Caco-2 (cell line): ENCODE results near the gene TUBG1. TPM values are rescaled to one million over a fixed set of nuclear protein-coding genes. Genes with fewer than 3 reads are reported as not detected.

Experiments
- Bru-seq: library from RNA; stranded (reverse); fragments of 400-500 nt; gene quantifications from one replicate; lab custom pipeline; 2021; lab: Mats Ljungman, UMichigan
- BruChase-seq, 2 experiments: library from RNA; stranded (reverse); fragments of 400-500 nt; gene quantifications; one replicate each; lab custom pipeline; 2021; lab: Mats Ljungman, UMichigan
- BruUV-seq: library from RNA; stranded (reverse); fragments of 400-500 nt; replicated peaks from 2 replicates; lab custom pipeline; 2021; lab: Mats Ljungman, UMichigan
- CTCF ChIA-PET: fragments of 300-600 bp; sonication (Branson Sonifier 250); formaldehyde crosslinking; loops from one replicate; lab custom pipeline; 2022; ENCODE audit warnings: antibody characterized with exemption; lab: Charles Lee
- POLR2A ChIA-PET: fragments of 300-600 bp; sonication (Branson Sonifier 250); formaldehyde crosslinking; loops from one replicate; lab custom pipeline; 2022; ENCODE audit warnings: antibody characterized with exemption; lab: Charles Lee
- DNase-seq, 2 experiments: peaks; one replicate each; pipeline versions ENCODE4 v3.0.0 to v3.0.0-alpha.2; 2020 to 2022
- H3K27me3 ChIP-seq: replicated peaks from 2 replicates; pipeline ENCODE4 v1.6.0; 2011; ENCODE audit warnings: low read length; ENCODE audit not compliant: control insufficient read depth, insufficient read depth
- H3K36me3 ChIP-seq: 2 replicates; pipeline ENCODE4 v1.5.1; 2011; ENCODE audit warnings: low read length; ENCODE audit not compliant: control insufficient read depth, insufficient read depth
- H3K4me1 ChIP-seq: fragments of 250-450 bp; sonication (Bioruptor Pico); 2 replicates; pipeline ENCODE4 v1.5.1; 2020; ENCODE audit warnings: mild to moderate bottlenecking
- H3K4me3 ChIP-seq: 2 replicates; pipeline ENCODE4 v1.5.1; 2011; ENCODE audit warnings: low read depth, mild to moderate bottlenecking, control low read depth, low read length
- H3K9me3 ChIP-seq: fragments of 250-450 bp; sonication (Bioruptor Pico); 2 replicates; pipeline ENCODE4 v1.5.1; 2020; ENCODE audit warnings: mild to moderate bottlenecking, moderate library complexity
- H3K27ac Mint-ChIP-seq: one replicate; pipeline ENCODE4 v1.8.0; 2022; ENCODE audit warnings: mixed read lengths; ENCODE audit not compliant: unreplicated experiment
- H3K27me3 Mint-ChIP-seq: one replicate; pipeline ENCODE4 v1.8.0; 2022; ENCODE audit warnings: mixed read lengths; ENCODE audit not compliant: insufficient read depth, unreplicated experiment
- H3K36me3 Mint-ChIP-seq: one replicate; pipeline ENCODE4 v1.8.0; 2022; ENCODE audit warnings: mild to moderate bottlenecking, mixed read lengths; ENCODE audit not compliant: insufficient read depth, unreplicated experiment
- H3K4me1 Mint-ChIP-seq: one replicate; pipeline ENCODE4 v1.8.0; 2022; ENCODE audit warnings: low read depth, mixed read lengths; ENCODE audit not compliant: unreplicated experiment
- H3K4me3 Mint-ChIP-seq: one replicate; pipeline ENCODE4 v1.8.0; 2022; ENCODE audit warnings: mild to moderate bottlenecking, moderate library complexity, mixed read lengths; ENCODE audit not compliant: unreplicated experiment
- H3K9me3 Mint-ChIP-seq: one replicate; pipeline ENCODE4 v1.8.0; 2022; ENCODE audit warnings: mixed read lengths; ENCODE audit not compliant: unreplicated experiment
- intact Hi-C: fragments of 100-400 bp; cut with micrococcal nuclease; formaldehyde crosslinking; loops from one replicate; pipeline ENCODE4 v1.10.0; 2022; ENCODE audit not compliant: unreplicated experiment
- long read RNA-seq: library from polyadenylated mRNA; stranded (forward); transcript quantifications from one replicate; pipeline ENCODE4 v2.0.0, GENCODE V29; 2022
- total RNA-seq: library from RNA; stranded (reverse); gene quantifications from 2 replicates; pipeline ENCODE4 v1.2.3, GENCODE V29; 2022
- TF ChIP-seq, protein P1 (sequence below), 2 experiments: fragments of 200-600 bp in 1 of 2; IDR thresholded peaks; 1 replicate in 1 of 2; 2 replicates in 1 of 2; pipeline versions ENCODE4 v1.5.1 to v1.8.0; 2011 to 2022; ENCODE audit warnings: antibody characterized with exemption in 1 of 2, control low read depth in 1 of 2, inconsistent platforms in 1 of 2, low read depth in 1 of 2, low read length in 1 of 2, mild to moderate bottlenecking in 1 of 2, moderate library complexity in 1 of 2; ENCODE audit not compliant: insufficient read depth in 1 of 2, severe bottlenecking in 1 of 2, unreplicated experiment in 1 of 2

TUBG1 gene
- 108 and 112 TPM in 2 replicates for total RNA-seq
- percentile 75 among the genes with signal in this experiment for Bru-seq, nascent RNA
- percentile 78 among the genes with signal in this experiment for BruChase-seq, experiment 1, labeled RNA remaining after a 2-hour chase
- BruChase-seq, experiment 2, labeled RNA remaining after a 6-hour chase, result percentile 94 among the genes with signal in this experiment
- long read RNA-seq, transcript TUBG1-201 (11 exons, 1,611 nt), result major isoform, 350 of 409 reads
- long read RNA-seq, partial matches to known transcripts, result 34 of 409 reads
- long read RNA-seq, other reads (novel, unspliced or antisense), result 25 of 409 reads

DNA sequence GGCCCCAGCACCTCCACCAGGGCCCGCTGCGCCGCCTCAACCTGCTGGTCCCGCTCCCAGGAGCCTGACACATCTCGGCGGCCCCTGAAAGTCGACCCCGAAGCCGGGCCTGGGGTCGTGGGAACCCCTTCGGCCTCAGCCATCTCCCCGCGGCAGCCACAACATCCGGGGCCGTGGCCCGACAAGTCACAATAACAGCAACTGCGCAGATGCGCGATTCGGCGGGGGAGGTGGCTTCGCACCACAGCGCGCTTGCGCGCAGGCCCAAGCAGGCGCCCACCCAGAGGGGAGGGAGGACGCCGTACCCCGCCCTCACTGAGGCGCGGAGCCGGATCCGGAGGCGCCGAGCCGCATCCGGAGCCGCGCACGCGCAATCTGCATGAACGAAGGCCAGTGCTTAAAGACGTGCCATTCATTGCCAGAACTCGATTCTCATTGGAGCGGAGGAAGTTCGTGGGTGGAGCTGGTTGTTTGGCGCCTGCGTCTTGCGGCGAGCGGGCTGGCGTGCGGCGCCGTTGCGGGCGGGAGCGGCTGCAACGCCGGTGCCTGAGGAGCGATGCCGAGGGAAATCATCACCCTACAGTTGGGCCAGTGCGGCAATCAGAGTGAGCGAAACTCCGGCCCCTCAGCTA lies at the start of gene TUBG1, which contains the start of gene RETREG3:
TSS of gene TUBG1 (plus strand) at position 502 of the 632 bp plus-strand sequence. CDS start at position 557, 55 bp downstream.
TSS of gene RETREG3 (minus strand) at position 193 of the 632 bp plus-strand sequence. CDS start at position 143, 50 bp downstream.
- H3K27me3 ChIP-seq, result no peaks in the 10 kb centered on the region
- H3K27ac Mint-ChIP-seq, result peak within 1 kb of the TSS; percentile 77
- H3K4me1 Mint-ChIP-seq, result peaks cover 13% of the 10 kb centered on the region
- ChIA-PET POLR2A (interaction anchor here (0.6 to 3.2 kb wide), 20 partner anchors 9 to 760 kb away, joined by 3 to 26 read pairs (median 4); partner anchors contain the start of genes CAVIN1, EZH1, PLEKHH3 and PSMC3IP), CTCF (interaction anchor here (0.6 to 3.3 kb wide), 13 partner anchors 9 to 389 kb away, joined by 3 to 37 read pairs (median 4); partner anchors contain the start of genes BECN1, PLEKHH3, PSMC3IP and RPL27)
- peak within 1 kb of the TSS; percentile 72 for H3K4me3 ChIP-seq
- no peaks in the 10 kb centered on the region for H3K36me3 ChIP-seq
- H3K4me1 ChIP-seq, result peaks cover 6% of the 10 kb centered on the region; the same call in 1 of the 2 replicates
- H3K27me3 Mint-ChIP-seq, result no peaks in the 10 kb centered on the region
- TF ChIP-seq, protein P1, sequence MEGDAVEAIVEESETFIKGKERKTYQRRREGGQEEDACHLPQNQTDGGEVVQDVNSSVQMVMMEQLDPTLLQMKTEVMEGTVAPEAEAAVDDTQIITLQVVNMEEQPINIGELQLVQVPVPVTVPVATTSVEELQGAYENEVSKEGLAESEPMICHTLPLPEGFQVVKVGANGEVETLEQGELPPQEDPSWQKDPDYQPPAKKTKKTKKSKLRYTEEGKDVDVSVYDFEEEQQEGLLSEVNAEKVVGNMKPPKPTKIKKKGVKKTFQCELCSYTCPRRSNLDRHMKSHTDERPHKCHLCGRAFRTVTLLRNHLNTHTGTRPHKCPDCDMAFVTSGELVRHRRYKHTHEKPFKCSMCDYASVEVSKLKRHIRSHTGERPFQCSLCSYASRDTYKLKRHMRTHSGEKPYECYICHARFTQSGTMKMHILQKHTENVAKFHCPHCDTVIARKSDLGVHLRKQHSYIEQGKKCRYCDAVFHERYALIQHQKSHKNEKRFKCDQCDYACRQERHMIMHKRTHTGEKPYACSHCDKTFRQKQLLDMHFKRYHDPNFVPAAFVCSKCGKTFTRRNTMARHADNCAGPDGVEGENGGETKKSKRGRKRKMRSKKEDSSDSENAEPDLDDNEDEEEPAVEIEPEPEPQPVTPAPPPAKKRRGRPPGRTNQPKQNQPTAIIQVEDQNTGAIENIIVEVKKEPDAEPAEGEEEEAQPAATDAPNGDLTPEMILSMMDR (IDR thresholded peaks at IDR 0.05; ENCODE audit: insufficient read depth in 1 of 2, low read depth in 1 of 2, low read length in 1 of 2, severe bottlenecking in 1 of 2, unreplicated experiment in 1 of 2), result peak; percentile 21 to 51
- peaks cover 27% of the 10 kb centered on the region for H3K36me3 Mint-ChIP-seq
- intact Hi-C loops, result loop anchor here (1.0 to 2.0 kb wide), 2 partner anchors 30 to 68 kb away; no protein-coding TSS in a partner anchor
- BruUV-seq, result no TSS peak
- H3K9me3 ChIP-seq, result no peaks in the 10 kb centered on the region
- no peaks in the 10 kb centered on the region for H3K9me3 Mint-ChIP-seq
- H3K4me3 Mint-ChIP-seq, result peak within 1 kb of the TSS; percentile 90
- peak; percentile 99 for DNase-seq

DNA sequence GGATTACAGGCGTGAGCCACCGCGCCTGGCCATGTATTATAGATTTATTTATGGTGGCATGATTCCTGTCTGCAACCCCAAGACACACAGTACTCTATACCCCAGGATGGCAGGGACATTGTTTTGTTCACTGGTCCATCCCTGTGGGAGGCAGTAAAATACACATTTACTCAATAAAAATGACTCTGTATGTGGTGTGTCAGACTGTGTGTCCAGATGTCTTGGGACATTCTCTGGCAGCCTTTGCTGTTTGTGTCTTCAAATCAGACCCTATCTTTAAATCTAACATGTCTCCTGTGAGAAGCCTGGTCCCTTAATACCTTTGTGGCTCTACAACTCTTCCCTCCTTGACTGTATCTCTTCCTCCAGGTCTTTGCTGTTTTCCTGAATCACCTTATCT lies 49.2 kb upstream of the TUBG1 start:
- CTCF ChIA-PET, result no interaction called here
- no peak for DNase-seq
- BruUV-seq, result no TSS peak
- POLR2A ChIA-PET, result no interaction called here
- Histone ChIP-seq H3K9me3 (no peaks in the 10 kb centered on the region), H3K4me1 (peaks cover 9% of the 10 kb centered on the region), H3K4me3 (no peak overlapping the region), H3K27me3 (no peaks in the 10 kb centered on the region), H3K36me3 (peaks cover 4% of the 10 kb centered on the region; the same call in 1 of the 2 replicates)
- TF ChIP-seq, protein P1 (IDR thresholded peaks at IDR 0.05; ENCODE audit: insufficient read depth in 1 of 2, low read depth in 1 of 2, low read length in 1 of 2, severe bottlenecking in 1 of 2, unreplicated experiment in 1 of 2), result no peak
- Mint-ChIP-seq H3K4me3 (no peak overlapping the region), H3K9me3 (no peaks in the 10 kb centered on the region), H3K4me1 (peaks cover 13% of the 10 kb centered on the region), H3K36me3 (peaks cover 45% of the 10 kb centered on the region), H3K27me3 (no peaks in the 10 kb centered on the region), H3K27ac (no peak overlapping the region)
- intact Hi-C loops, result no loop called here

DNA sequence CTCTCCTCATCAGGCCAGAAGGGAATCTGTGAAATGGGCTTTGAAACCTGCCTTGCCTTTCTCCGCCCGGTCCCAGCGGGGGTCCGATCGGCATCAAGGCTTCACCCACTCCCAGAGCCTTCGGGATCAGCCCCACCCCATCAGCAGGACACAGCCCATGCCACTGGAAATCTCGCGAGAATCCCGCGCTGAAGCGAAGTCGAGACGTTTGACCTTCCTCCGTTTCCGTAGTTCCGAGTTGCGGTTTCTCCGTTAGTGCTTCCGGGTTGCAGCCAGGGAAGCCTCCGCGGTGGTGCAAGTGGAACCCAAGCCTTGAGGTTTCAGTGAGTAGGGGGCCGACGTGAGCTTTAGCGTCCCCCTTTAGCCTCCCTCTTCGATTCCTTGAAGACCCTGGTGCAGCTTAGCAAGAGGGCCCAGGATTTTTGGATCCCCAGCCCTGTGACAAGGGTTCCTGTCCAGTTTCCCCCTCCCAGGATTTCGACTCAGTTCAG lies 47.5 kb upstream of the TUBG1 start, which contains the start of gene COASY:
TSS of gene COASY (plus strand) at position 252 of the 491 bp plus-strand sequence. CDS start 475 bp downstream, outside the sequence.
- TF ChIP-seq, protein P1 (IDR thresholded peaks at IDR 0.05; ENCODE audit: insufficient read depth in 1 of 2, low read depth in 1 of 2, low read length in 1 of 2, severe bottlenecking in 1 of 2, unreplicated experiment in 1 of 2), result no peak
- ChIA-PET CTCF (no interaction called here), POLR2A (interaction anchor here (0.9 kb wide), 1 partner anchor 26 kb away, joined by 4 read pairs; the partner anchor contains the start of gene NAGLU)
- intact Hi-C loops, result loop anchor here (1.0 kb wide), 1 partner anchor 15 kb away; the partner anchor contains the start of gene PSMC3IP
- Mint-ChIP-seq H3K4me1 (peaks cover 13% of the 10 kb centered on the region), H3K36me3 (peaks cover 62% of the 10 kb centered on the region), H3K27me3 (no peaks in the 10 kb centered on the region), H3K4me3 (peak within 1 kb of the TSS; percentile 77), H3K27ac (peak within 1 kb of the TSS; percentile 93), H3K9me3 (no peaks in the 10 kb centered on the region)
- peak; percentile 97 to 99 for DNase-seq
- peak within 1 kb of the TSS; percentile 78 for H3K4me3 ChIP-seq
- H3K4me1 ChIP-seq, result peaks cover 13% of the 10 kb centered on the region
- no peaks in the 10 kb centered on the region for H3K9me3 ChIP-seq
- BruUV-seq, result no TSS peak
- no peaks in the 10 kb centered on the region for H3K27me3 ChIP-seq
- H3K36me3 ChIP-seq, result peaks cover 4% of the 10 kb centered on the region; the same call in 1 of the 2 replicates
